Body of pancreas (tissue), 4 donors: Measurements from ENCODE around the gene SPEF2.

ENCODE experiments used
- CTCF ChIP-seq, 7 experiments: fragments of 450-650 bp in 4 of 7; fragments of 200-600 bp in 3 of 7; sonication (generic) in 3 of 7; IDR thresholded peaks; one replicate each; pipeline ENCODE4 v1.5.1; 2016 to 2019; ENCODE audit warnings: antibody characterized with exemption in 7 of 7
- POLR2A ChIP-seq, 3 donors: fragments of 450-650 bp; IDR thresholded peaks; one replicate each; pipeline ENCODE4 v1.6.1; 2016; ENCODE audit warnings: antibody characterized with exemption in 3 of 3, mild to moderate bottlenecking in 2 of 3

- TF ChIP-seq CTCF (IDR thresholded peaks at IDR 0.05) (peak in 4 of 7 experiments; percentile 40 to 52 (median 47)), POLR2A (IDR thresholded peaks at IDR 0.05) (no peak)
Measured at GRCh38 chr5:35598707-35599370, 18.8 kb upstream of the SPEF2 start.
